Gastrocnemius medialis (tissue), 4 donors: ENCODE measurements around the gene DEPDC1B. TPM values are rescaled to one million over a fixed set of nuclear protein-coding genes. Genes with fewer than 3 reads are reported as not detected.
"Not testable (repeated sequence)": the region's sequence is repeated elsewhere in the genome, so short reads cannot be mapped to it uniquely, and the experiment has no call there.

Source experiments
- ATAC-seq, 2 donors: fragments of 150-250 bp; one replicate each; pipeline ENCODE4 v1.9.1; 2016
- DNase-seq, 2 donors: peaks; one replicate each; pipeline ENCODE4 v3.0.0-alpha.2; 2019
- H3K27ac ChIP-seq, 4 donors: fragments of 200-600 bp; sonication (generic); 1 replicate in 1 of 4; 2 replicates in 3 of 4; pipeline ENCODE4 v1.5.1; 2016 to 2018; ENCODE audit warnings: mild to moderate bottlenecking in 2 of 4, moderate library complexity in 1 of 4
- H3K27me3 ChIP-seq, 3 donors: fragments of 200-600 bp; sonication (generic) in 2 of 3; 1 replicate in 1 of 3; 2 replicates in 2 of 3; pipeline versions ENCODE4 v1.5.1 to v1.6.0; 2016 to 2019; ENCODE audit warnings: mild to moderate bottlenecking in 1 of 3, moderate library complexity in 1 of 3
- H3K36me3 ChIP-seq, 2 donors: fragments of 200-600 bp; sonication (generic) in 1 of 2; one replicate each; pipeline ENCODE4 v1.5.1; 2017 to 2018
- H3K4me1 ChIP-seq, 2 donors: fragments of 200-600 bp; sonication (generic) in 1 of 2; one replicate each; pipeline ENCODE4 v1.5.1; 2016 to 2017; ENCODE audit warnings: mild to moderate bottlenecking in 2 of 2
- H3K4me3 ChIP-seq, 4 donors: fragments of 200-600 bp; sonication (generic) in 3 of 4; 1 replicate in 1 of 4; 2 replicates in 3 of 4; pipeline ENCODE4 v1.5.1; 2016 to 2019; ENCODE audit warnings: mild to moderate bottlenecking in 2 of 4
- H3K9me3 ChIP-seq, 3 donors: fragments of 200-600 bp; sonication (generic) in 2 of 3; 1 replicate in 1 of 3; 2 replicates in 2 of 3; pipeline ENCODE4 v1.5.1; 2016 to 2019
- POLR2A ChIP-seq, 2 donors: fragments of 450-650 bp; IDR thresholded peaks; one replicate each; pipeline ENCODE4 v1.6.1; 2017; ENCODE audit warnings: antibody characterized with exemption in 2 of 2, mild to moderate bottlenecking in 2 of 2, moderate library complexity in 2 of 2
- in situ Hi-C, 4 donors: fragments of 200-750 bp; cut with MboI; loops; one replicate each; pipeline versions ENCODE4 v1.15.0 to v1.8.0; 2017; ENCODE audit warnings: low sequenced_read_pairs in 4 of 4
- intact Hi-C: fragments of 100-400 bp; cut with DNase I; formaldehyde crosslinking; loops from one replicate; pipeline ENCODE4 v1.15.1; 2023; ENCODE audit warnings: low total_unique reads
- total RNA-seq, 4 donors: library from RNA; depleted of rRNA; stranded (reverse); fragments of >200 nt; gene quantifications; one replicate each; pipeline versions ENCODE4 v1.1.0 to v1.2.3, GENCODE V29; 2016
- TF ChIP-seq, protein P1 (sequence below), 5 experiments: fragments of 450-650 bp in 3 of 5; fragments of 200-600 bp in 2 of 5; sonication (generic) in 2 of 5; IDR thresholded peaks in 4 of 5; conservative IDR thresholded peaks in 1 of 5; 1 replicate in 4 of 5; 2 replicates in 1 of 5; pipeline ENCODE4 v1.5.1; 2016 to 2019; ENCODE audit warnings: antibody characterized with exemption in 5 of 5, mild to moderate bottlenecking in 3 of 5, moderate library complexity in 3 of 5

The DEPDC1B gene
- total RNA-seq, 4 donors from 2014 or later = 0.42 TPM; not detected in 3

DNA sequence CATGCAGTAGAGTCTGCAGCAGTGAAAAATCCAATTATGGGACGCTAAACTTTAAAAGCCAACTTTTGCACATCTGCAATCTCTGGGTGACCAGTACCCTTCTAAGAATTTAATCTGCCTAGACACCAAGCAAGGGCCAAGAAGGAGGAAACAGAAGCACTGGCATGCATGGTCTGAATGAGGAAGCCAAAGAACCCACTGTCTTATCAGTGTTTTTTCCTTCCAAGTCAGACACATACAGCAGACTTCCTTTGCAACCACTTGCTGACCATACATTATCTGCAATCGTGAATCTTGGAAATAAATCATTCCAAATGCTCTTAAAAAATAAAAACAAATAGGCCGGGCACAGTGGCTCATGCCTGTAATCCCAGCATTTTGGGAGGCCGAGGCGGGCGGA, 65.9 kb downstream of the DEPDC1B start:
- no peaks in the 10 kb centered on the region for H3K27me3 ChIP-seq
- no peaks in the 10 kb centered on the region for H3K36me3 ChIP-seq
- in situ Hi-C loops (no loop called here), intact Hi-C loops (no loop called here)
- TF ChIP-seq POLR2A (IDR thresholded peaks at IDR 0.05) = no peak
- no peak for DNase-seq
- H3K4me3 ChIP-seq = no peak overlapping the region
- no peaks in the 10 kb centered on the region for H3K4me1 ChIP-seq
- no peaks in the 10 kb centered on the region for H3K9me3 ChIP-seq
- no peak overlapping the region for H3K27ac ChIP-seq
- no peak for ATAC-seq

DNA sequence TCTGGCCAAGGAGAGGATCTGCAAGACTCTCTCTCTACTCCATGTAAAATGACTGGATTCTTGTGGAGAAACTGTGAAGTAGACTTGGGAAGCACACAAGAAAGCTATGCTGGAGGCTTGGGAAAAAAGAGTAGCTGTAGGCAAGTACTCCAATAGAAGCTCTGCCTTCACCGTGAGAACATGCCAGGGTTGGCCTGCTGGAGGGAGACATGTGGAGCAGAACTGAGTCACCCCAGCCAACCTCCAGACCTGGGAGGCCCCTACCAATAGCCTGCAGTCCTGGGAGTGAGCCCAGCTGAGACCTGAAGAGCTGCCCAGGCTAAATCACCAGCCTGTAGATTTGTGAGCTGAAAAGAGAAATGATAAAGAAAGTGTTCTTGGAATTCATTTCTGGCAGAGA, 66.6 kb downstream of the DEPDC1B start:
- no peak for TF ChIP-seq POLR2A (IDR thresholded peaks at IDR 0.05)
- in situ Hi-C loops (no loop called here), intact Hi-C loops (no loop called here)
- Histone ChIP-seq H3K36me3 (no peaks in the 10 kb centered on the region), H3K9me3 (no peaks in the 10 kb centered on the region), H3K4me1 (no peaks in the 10 kb centered on the region), H3K27ac (no peak overlapping the region), H3K4me3 (no peak overlapping the region), H3K27me3 (no peaks in the 10 kb centered on the region)
- no peak for ATAC-seq
- DNase-seq = no peak

- no peak overlapping the region for H3K27ac ChIP-seq
- no peaks in the 10 kb centered on the region for H3K36me3 ChIP-seq
- no peak for TF ChIP-seq POLR2A (IDR thresholded peaks at IDR 0.05)
- TF ChIP-seq, protein P1, sequence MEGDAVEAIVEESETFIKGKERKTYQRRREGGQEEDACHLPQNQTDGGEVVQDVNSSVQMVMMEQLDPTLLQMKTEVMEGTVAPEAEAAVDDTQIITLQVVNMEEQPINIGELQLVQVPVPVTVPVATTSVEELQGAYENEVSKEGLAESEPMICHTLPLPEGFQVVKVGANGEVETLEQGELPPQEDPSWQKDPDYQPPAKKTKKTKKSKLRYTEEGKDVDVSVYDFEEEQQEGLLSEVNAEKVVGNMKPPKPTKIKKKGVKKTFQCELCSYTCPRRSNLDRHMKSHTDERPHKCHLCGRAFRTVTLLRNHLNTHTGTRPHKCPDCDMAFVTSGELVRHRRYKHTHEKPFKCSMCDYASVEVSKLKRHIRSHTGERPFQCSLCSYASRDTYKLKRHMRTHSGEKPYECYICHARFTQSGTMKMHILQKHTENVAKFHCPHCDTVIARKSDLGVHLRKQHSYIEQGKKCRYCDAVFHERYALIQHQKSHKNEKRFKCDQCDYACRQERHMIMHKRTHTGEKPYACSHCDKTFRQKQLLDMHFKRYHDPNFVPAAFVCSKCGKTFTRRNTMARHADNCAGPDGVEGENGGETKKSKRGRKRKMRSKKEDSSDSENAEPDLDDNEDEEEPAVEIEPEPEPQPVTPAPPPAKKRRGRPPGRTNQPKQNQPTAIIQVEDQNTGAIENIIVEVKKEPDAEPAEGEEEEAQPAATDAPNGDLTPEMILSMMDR (IDR thresholded peaks at IDR 0.05 in 4 of 5, conservative IDR thresholded peaks at IDR 0.05 in 1 of 5) = no peak
- in situ Hi-C loops (no loop called here), intact Hi-C loops (no loop called here)
- no peak for DNase-seq
- no peaks in the 10 kb centered on the region for H3K27me3 ChIP-seq
- H3K4me1 ChIP-seq = no peaks in the 10 kb centered on the region
- no peak for ATAC-seq
- H3K4me3 ChIP-seq = no peak overlapping the region
- no peaks in the 10 kb centered on the region for H3K9me3 ChIP-seq
Measured at GRCh38 chr5:60632153-60632552, 67.8 kb downstream of the DEPDC1B start.

DNA sequence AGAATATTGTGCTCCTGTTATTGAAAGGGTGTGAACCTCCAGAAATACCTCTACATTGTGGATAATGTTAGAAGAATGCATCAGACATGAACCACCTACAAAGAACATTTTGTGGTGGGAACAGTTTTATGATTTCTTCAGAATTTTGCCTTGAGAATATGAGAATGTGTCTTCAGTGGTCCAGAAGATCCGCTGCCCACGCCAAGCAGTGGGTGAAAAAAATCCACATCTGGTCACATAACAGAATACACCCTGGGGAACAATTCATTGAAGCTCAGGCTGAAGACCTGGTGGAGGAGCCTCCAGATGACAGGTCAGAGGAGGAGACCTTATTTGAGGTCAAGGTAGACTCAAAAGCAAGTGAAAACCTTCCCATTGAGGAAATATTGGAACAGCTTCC, 69.1 kb downstream of the DEPDC1B start:
- ATAC-seq = no peak
- no peak for TF ChIP-seq POLR2A (IDR thresholded peaks at IDR 0.05)
- TF ChIP-seq, protein P1 (IDR thresholded peaks at IDR 0.05 in 4 of 5, conservative IDR thresholded peaks at IDR 0.05 in 1 of 5) = no peak
- Histone ChIP-seq H3K27ac (no peak overlapping the region), H3K27me3 (no peaks in the 10 kb centered on the region), H3K9me3 (no peaks in the 10 kb centered on the region), H3K4me1 (no peaks in the 10 kb centered on the region), H3K36me3 (no peaks in the 10 kb centered on the region), H3K4me3 (no peak overlapping the region)
- intact Hi-C loops = no loop called here
- DNase-seq = no peak
- in situ Hi-C loops = no loop called here

DNA sequence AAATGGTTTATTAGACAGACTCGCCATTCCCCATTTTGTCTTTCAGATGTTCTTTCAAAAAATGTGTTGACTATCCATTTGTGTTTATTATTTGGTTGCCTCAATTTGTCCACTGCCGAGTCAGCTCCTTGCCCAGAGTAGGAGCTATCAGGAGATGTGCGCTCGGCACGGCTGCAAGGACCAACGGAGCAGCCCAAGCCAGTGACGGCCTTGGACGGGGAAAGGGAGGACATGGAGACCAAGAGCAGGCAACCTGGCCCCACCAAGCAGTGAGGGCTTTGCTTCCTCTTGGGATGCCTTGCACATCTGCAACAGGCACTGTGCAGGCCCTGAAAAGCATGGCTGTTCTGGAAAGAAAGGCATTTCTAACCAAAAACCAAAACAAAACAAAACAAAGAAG, 69.8 kb downstream of the DEPDC1B start:
- Histone ChIP-seq H3K27me3 (no peaks in the 10 kb centered on the region), H3K27ac (no peak overlapping the region), H3K4me1 (no peaks in the 10 kb centered on the region), H3K9me3 (no peaks in the 10 kb centered on the region), H3K36me3 (no peaks in the 10 kb centered on the region), H3K4me3 (no peak overlapping the region)
- intact Hi-C loops = no loop called here
- in situ Hi-C loops = no loop called here
- no peak for DNase-seq
- no peak for TF ChIP-seq POLR2A (IDR thresholded peaks at IDR 0.05)
- TF ChIP-seq, protein P1 (IDR thresholded peaks at IDR 0.05 in 4 of 5, conservative IDR thresholded peaks at IDR 0.05 in 1 of 5) = no peak
- no peak for ATAC-seq

GRCh38 chr5:60624875-60625274, 75.1 kb downstream of the DEPDC1B start:
- DNase-seq, H3K27ac ChIP-seq, H3K36me3 ChIP-seq, H3K9me3 ChIP-seq, ATAC-seq, intact Hi-C loops, H3K4me3 ChIP-seq, H3K27me3 ChIP-seq, in situ Hi-C loops, H3K4me1 ChIP-seq: not testable (repeated sequence)

DNA sequence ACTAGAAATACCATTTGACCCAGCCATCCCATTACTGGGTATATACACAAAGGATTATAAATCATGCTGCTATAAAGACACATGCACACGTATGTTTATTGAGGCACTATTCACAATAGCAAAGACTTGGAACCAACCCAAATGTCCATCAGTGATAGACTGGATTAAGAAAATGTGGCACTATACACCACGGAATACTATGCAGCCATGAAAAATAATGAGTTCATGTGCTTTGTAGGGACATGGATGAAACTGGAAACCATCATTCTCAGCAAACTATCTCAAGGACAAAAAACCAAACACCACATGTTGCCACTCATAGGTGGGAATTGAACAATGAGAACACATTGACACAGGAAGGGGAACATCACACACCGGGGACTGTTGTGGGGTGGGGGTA, 79.2 kb downstream of the DEPDC1B start:
- H3K4me1 ChIP-seq, in situ Hi-C loops, H3K27ac ChIP-seq, DNase-seq, H3K4me3 ChIP-seq, intact Hi-C loops, ATAC-seq, H3K36me3 ChIP-seq, H3K9me3 ChIP-seq, H3K27me3 ChIP-seq: not testable (repeated sequence)
